Activated naive CD4-positive, alpha-beta T cell treated with anti-CD3 and anti-CD28 coated beads for 36 hours (primary cell): ENCODE measurements around the gene PCMTD2. TPM values are rescaled to one million over a fixed set of nuclear protein-coding genes. Genes with fewer than 3 reads are reported as not detected.

Experiments used
- CTCF ChIA-PET: fragments of 350-600 bp; sonication (Branson Sonifier 250); formaldehyde crosslinking; loops from one replicate; lab custom pipeline; 2021; ENCODE audit warnings: antibody characterized with exemption; lab: Charles Lee
- DNase-seq: peaks from one replicate; pipeline ENCODE4 v3.0.0-alpha.2; 2020
- H3K27ac Mint-ChIP-seq: one replicate; pipeline ENCODE4 v1.8.0; 2021; ENCODE audit warnings: mild to moderate bottlenecking, mixed read lengths
- H3K27me3 Mint-ChIP-seq: one replicate; pipeline ENCODE4 v1.8.0; 2021; ENCODE audit warnings: low read depth, mixed read lengths
- H3K36me3 Mint-ChIP-seq: one replicate; pipeline ENCODE4 v1.8.0; 2021; ENCODE audit warnings: low read depth, mixed read lengths
- H3K4me1 Mint-ChIP-seq: one replicate; pipeline ENCODE4 v1.8.0; 2021; ENCODE audit warnings: low read depth, mixed read lengths
- H3K4me3 Mint-ChIP-seq: one replicate; pipeline ENCODE4 v1.8.0; 2021; ENCODE audit warnings: mild to moderate bottlenecking, moderate library complexity, mixed read lengths
- H3K9me3 Mint-ChIP-seq: one replicate; pipeline ENCODE4 v1.8.0; 2021; ENCODE audit warnings: mixed read lengths
- intact Hi-C: fragments of 100-400 bp; cut with micrococcal nuclease; formaldehyde crosslinking; loops from one replicate; pipeline ENCODE4 v1.15.1; 2023
- total RNA-seq, 2 experiments: library from RNA; stranded (reverse); gene quantifications; one replicate each; pipeline ENCODE4 v1.2.3, GENCODE V29; 2021

Gene PCMTD2
- total RNA-seq, 2 experiments from 2014 or later = 34.5 to 36.7 TPM

GRCh38 chr20:64244870-64245603 lies 10.5 kb upstream of the PCMTD2 start:
- Mint-ChIP-seq H3K27me3 (peaks cover 5% of the 10 kb centered on the region), H3K4me3 (no peak overlapping the region), H3K9me3 (no peaks in the 10 kb centered on the region), H3K4me1 (no peaks in the 10 kb centered on the region), H3K36me3 (no peaks in the 10 kb centered on the region), H3K27ac (no peak overlapping the region)
- peak; percentile 2 for DNase-seq
- CTCF ChIA-PET = no interaction called here
- intact Hi-C loops = no loop called here

- CTCF ChIA-PET = no interaction called here
- peaks cover 8% of the 10 kb centered on the region for H3K27me3 Mint-ChIP-seq
- H3K4me3 Mint-ChIP-seq = no peak overlapping the region
- H3K27ac Mint-ChIP-seq = no peak overlapping the region
- H3K36me3 Mint-ChIP-seq = no peaks in the 10 kb centered on the region
- H3K4me1 Mint-ChIP-seq = no peaks in the 10 kb centered on the region
- intact Hi-C loops = no loop called here
- H3K9me3 Mint-ChIP-seq = no peaks in the 10 kb centered on the region
- DNase-seq = no peak
These were observed 9.6 kb upstream of the PCMTD2 start for GRCh38 chr20:64245746-64246595.

- H3K27ac Mint-ChIP-seq = no peak overlapping the region
These were observed 8.8 kb upstream of the PCMTD2 start for GRCh38 chr20:64246616-64247306.

GRCh38 chr20:64247307-64247618 lies 8.3 kb upstream of the PCMTD2 start:
- Mint-ChIP-seq H3K9me3 (no peaks in the 10 kb centered on the region), H3K27ac (no peak overlapping the region), H3K4me1 (no peaks in the 10 kb centered on the region), H3K27me3 (peaks cover 10% of the 10 kb centered on the region), H3K4me3 (no peak overlapping the region), H3K36me3 (no peaks in the 10 kb centered on the region)
- CTCF ChIA-PET = no interaction called here
- no peak for DNase-seq
- intact Hi-C loops = no loop called here

More at GRCh38 chr20:64246616-64247306, 8.8 kb upstream of the PCMTD2 start:
- intact Hi-C loops = no loop called here
- no peaks in the 10 kb centered on the region for H3K36me3 Mint-ChIP-seq
- no peak overlapping the region for H3K4me3 Mint-ChIP-seq
- no peaks in the 10 kb centered on the region for H3K9me3 Mint-ChIP-seq
- no peaks in the 10 kb centered on the region for H3K4me1 Mint-ChIP-seq
- peak; percentile 2 for DNase-seq
- H3K27me3 Mint-ChIP-seq = peaks cover 8% of the 10 kb centered on the region
- CTCF ChIA-PET = no interaction called here

GRCh38 chr20:64247970-64248841 lies 7.3 kb upstream of the PCMTD2 start:
- H3K27me3 Mint-ChIP-seq = peaks cover 10% of the 10 kb centered on the region
- peak; percentile 1 for DNase-seq
- H3K27ac Mint-ChIP-seq = no peak overlapping the region
- intact Hi-C loops = no loop called here
- H3K4me3 Mint-ChIP-seq = no peak overlapping the region
- no peaks in the 10 kb centered on the region for H3K36me3 Mint-ChIP-seq
- no peaks in the 10 kb centered on the region for H3K9me3 Mint-ChIP-seq
- CTCF ChIA-PET = no interaction called here
- no peaks in the 10 kb centered on the region for H3K4me1 Mint-ChIP-seq

GRCh38 chr20:64250027-64250426 lies 5.5 kb upstream of the PCMTD2 start:
- no peak for DNase-seq
- intact Hi-C loops = no loop called here
- no peaks in the 10 kb centered on the region for H3K9me3 Mint-ChIP-seq
- CTCF ChIA-PET = no interaction called here
- H3K27me3 Mint-ChIP-seq = peaks cover 10% of the 10 kb centered on the region
- no peaks in the 10 kb centered on the region for H3K36me3 Mint-ChIP-seq
- H3K27ac Mint-ChIP-seq = no peak overlapping the region
- no peak overlapping the region for H3K4me3 Mint-ChIP-seq
- H3K4me1 Mint-ChIP-seq = peaks cover 5% of the 10 kb centered on the region

- Mint-ChIP-seq H3K36me3 (no peaks in the 10 kb centered on the region), H3K4me1 (peaks cover 22% of the 10 kb centered on the region), H3K4me3 (no peak overlapping the region), H3K27me3 (peaks cover 5% of the 10 kb centered on the region), H3K9me3 (no peaks in the 10 kb centered on the region), H3K27ac (no peak overlapping the region)
- CTCF ChIA-PET = interaction anchor here (1.5 kb wide), 1 partner anchor 33 kb away, joined by 8 read pairs; no protein-coding TSS in a partner anchor
- DNase-seq = no peak
- intact Hi-C loops = no loop called here
These were observed 2.6 kb upstream of the PCMTD2 start for GRCh38 chr20:64253000-64253383.

- intact Hi-C loops = no loop called here
- Mint-ChIP-seq H3K4me1 (peaks cover 27% of the 10 kb centered on the region), H3K36me3 (no peaks in the 10 kb centered on the region), H3K27me3 (peaks cover 5% of the 10 kb centered on the region), H3K4me3 (no peak overlapping the region), H3K9me3 (no peaks in the 10 kb centered on the region), H3K27ac (no peak overlapping the region)
- CTCF ChIA-PET = interaction anchor here (1.5 kb wide), 1 partner anchor 32 kb away, joined by 8 read pairs; no protein-coding TSS in a partner anchor
- DNase-seq = no peak
These were observed 2.1 kb upstream of the PCMTD2 start for GRCh38 chr20:64253443-64253842.

- CTCF ChIA-PET = interaction anchor here (1.5 kb wide), 1 partner anchor 32 kb away, joined by 8 read pairs; no protein-coding TSS in a partner anchor
- Mint-ChIP-seq H3K27ac (no peak overlapping the region), H3K36me3 (peaks cover 2% of the 10 kb centered on the region), H3K4me3 (peak overlapping the region; percentile 69), H3K4me1 (peaks cover 33% of the 10 kb centered on the region), H3K27me3 (peaks cover 5% of the 10 kb centered on the region), H3K9me3 (no peaks in the 10 kb centered on the region)
- DNase-seq = no peak
- intact Hi-C loops = no loop called here
These were observed 1.4 kb upstream of the PCMTD2 start for GRCh38 chr20:64254156-64254555.

- CTCF ChIA-PET = interaction anchor here (1.0 kb wide), 1 partner anchor 171 kb away, joined by 3 read pairs; the partner anchor contains the start of gene LKAAEAR1
- Mint-ChIP-seq H3K4me1 (peaks cover 39% of the 10 kb centered on the region), H3K36me3 (peaks cover 2% of the 10 kb centered on the region), H3K27ac (peak overlapping the region; percentile 48), H3K27me3 (peaks cover 5% of the 10 kb centered on the region), H3K4me3 (peak overlapping the region; percentile 69), H3K9me3 (no peaks in the 10 kb centered on the region)
- intact Hi-C loops = loop anchor here (5.0 kb wide), 1 partner anchor 172 kb away; the partner anchor contains the start of genes LKAAEAR1 and OPRL1
- DNase-seq = no peak
These were observed 782 bp upstream of the PCMTD2 start for GRCh38 chr20:64254571-64255360.
